HG03521 (cell line): ENCODE measurements around the gene SV2C.
"Not testable (repeated sequence)": the region's sequence is repeated elsewhere in the genome, so short reads cannot be mapped to it uniquely, and the experiment has no call there.

Experiments
- ATAC-seq: cut with Tn5 transposase; IDR thresholded peaks from one replicate; pipeline ENCODE4 v1.9.1; 2021; ENCODE audit warnings: mild to moderate bottlenecking, moderate library complexity; ENCODE audit not compliant: unreplicated experiment

The SV2C gene

DNA sequence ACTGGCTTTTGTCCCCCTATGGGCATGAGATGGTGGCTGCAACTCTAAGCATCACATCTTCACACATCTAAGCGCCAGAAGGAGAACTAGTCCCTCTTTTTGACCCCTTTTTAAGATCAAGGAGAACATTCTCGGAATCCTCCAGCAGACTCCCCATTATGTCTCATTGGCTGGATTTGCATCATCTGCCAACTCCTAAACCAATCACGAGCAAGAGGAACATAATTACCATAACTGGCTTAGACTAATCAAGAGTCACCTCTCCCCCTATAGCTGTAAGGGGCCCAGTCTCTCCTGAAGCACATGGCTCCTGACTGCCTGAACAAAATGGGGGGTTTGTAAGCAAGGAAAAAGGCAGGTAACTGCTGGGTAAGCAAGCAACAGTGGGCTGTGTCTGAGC lies 251.4 kb downstream of the SV2C start:
- ATAC-seq, result no peak

DNA sequence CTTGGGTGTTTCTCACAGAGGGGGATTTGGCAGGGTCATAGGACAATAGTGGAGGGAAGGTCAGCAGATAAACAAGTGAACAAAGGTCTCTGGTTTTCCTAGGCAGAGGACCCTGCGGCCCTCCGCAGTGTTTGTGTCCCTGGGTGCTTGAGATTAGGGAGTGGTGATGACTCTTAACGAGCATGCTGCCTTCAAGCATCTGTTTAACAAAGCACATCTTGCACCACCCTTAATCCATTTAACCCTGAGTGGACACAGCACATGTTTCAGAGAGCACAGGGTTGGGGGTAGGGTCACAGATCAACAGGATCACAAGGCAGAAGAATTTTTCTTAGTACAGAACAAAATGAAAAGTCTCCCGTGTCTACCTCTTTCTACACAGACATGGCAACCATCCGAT lies 252.3 kb downstream of the SV2C start:
- not testable (repeated sequence) for ATAC-seq

DNA sequence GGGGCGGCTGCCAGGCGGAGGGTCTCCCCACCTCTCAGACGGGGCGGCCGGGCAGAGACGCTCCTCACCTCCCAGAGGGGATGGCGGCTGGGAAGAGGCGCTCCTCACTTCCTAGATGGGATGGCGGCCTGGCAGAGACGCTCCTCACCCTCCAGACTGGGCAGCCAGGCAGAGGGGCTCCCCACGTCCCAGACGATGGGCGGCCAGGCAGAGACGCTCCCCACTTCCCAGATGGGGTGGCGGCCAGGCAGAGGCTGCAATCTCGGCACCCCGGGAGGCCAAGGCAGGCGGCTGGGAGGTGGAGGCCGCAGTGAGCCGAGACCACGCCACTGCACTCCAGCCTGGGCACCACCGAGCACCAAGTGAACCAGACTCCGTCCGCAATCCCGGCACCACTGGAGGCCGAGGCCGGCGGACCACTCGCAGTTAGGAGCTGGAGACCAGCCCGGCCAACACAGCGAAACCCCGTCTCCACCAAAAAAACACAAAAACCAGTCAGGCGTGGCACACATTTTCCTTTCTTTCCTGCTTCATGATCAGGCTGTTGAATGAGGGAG lies 253.1 kb downstream of the SV2C start:
- not testable (repeated sequence) for ATAC-seq

DNA sequence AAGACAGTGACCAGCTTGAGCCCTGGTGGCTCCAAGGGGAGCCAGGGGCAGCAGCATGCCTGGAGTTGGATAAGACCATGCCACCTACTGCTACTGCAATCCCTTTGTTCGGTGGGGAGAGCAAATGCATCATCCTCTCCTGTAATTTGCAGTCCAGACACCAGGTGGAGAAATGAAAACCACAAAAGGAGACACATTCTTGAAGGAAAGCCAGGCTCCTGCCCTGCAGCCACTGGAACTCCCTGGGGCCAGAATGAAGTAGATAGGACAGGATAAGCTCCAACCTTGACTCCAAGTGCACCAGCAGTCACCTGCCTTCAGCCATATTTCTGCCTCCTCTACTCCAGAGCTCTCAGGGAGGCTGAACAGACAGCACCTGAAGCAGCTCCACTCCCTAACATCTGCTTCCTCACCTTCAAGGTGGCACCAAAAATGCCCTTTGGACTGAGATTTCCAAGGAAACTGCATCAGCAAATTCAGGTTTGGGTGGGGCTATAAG lies 254.8 kb downstream of the SV2C start:
- ATAC-seq, result peak; percentile 50

DNA sequence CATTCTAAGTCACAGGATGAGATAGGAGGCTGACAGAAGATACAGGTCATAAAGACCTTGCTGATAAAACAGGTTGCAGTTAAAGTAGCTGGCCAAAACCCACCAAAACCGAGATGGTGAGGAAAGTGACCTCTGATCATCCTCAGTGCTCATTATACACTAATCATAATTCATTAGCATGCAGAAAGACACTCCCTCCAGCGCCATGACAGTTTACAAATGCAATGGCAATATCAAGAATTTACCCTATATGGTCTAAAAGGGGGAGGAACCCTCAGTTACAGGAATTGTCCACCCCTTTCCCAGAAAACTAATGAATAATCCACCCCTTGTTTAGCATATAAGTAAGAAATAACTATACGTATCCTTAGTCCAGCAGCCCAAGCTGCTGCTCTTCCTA lies 256.7 kb downstream of the SV2C start:
- no peak for ATAC-seq

DNA sequence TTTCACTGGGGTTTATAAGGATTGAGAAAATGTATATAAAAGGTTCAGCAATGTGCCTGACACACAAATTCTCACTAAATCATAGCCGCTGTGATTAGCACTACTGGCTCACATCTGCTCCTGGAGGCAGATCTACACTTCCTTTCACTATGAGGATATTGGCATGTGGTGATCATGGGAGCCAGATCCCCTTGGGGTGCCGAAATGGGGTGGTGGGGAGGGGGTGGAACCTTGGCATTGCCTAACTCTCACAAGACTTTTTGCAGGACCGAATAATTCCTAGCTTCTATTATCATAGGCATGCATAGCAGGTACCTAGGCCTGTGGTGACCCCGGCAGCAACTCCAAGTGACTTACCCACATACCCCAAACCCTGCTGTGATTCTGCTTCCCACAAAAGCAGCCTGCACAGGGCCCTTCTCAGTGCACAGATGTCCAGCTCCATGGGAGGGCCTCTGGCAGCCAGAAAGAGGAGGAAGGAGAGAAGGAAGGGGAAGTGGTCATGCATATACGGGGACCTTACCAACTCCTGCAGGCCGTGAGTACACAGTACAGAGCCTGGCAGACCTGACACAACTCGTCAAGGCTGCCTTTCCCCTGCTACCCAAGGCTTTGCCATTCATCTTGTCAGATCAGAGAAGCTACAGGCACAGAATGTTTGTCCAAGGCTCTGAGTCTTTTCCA lies 258.6 kb downstream of the SV2C start:
- ATAC-seq, result no peak

DNA sequence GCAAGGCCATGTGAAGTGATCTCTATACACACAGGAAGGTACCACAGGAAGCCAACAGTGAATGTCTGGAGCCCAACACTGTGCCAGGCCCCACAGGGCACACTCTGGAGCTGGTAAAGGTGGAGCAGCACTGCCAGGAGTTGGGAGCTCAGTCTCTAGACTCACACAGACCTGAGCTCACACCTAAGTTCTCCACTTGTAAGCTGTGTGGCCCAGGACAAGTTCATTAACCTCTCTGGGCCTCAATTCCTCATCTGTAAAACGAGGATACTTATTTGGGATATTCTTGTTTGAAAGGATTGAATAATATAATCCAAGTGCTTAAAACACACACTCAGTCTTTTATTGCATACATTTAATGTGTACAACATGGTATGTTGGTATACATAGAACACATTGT lies 259.3 kb downstream of the SV2C start:
- no peak for ATAC-seq

DNA sequence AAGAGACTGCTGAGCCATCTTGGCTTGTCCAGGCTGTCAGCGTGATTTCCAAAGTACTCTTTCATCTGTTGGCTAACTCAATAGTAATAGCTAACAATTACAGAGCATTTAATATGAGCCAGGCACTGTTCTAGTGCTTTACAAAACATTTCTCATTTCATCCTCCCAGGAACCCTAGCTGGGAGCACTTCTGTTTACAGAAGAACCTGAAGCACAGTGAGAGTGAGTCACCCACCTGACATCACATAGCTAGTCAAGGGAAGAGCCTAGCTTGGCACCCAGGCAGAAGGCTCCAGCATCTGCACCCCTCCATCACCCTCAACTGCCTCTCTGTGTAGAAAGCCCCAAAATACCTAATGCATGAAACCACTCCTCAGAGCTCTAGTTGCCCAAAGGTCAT lies 262.4 kb downstream of the SV2C start:
- ATAC-seq, result no peak

DNA sequence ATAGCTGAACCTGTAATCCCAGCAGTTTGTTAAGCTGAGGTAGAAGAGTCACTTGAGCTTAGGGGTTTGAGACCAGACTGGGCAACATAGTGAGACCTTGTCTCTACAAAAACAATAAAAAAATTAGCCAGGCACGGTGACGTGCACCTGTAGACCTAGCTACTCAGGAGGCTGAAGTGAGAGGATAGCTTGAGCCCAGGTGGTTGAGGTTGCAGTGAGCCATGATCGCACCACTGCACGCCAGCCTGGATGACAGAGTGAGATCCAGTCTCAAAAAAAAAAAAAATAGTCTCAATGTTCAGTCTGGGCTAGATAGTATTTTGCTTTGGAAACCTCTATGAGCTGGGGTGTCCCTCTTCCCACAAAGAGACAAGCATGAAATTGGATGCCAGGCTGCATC lies 268.0 kb downstream of the SV2C start:
- peak; percentile 20 for ATAC-seq

DNA sequence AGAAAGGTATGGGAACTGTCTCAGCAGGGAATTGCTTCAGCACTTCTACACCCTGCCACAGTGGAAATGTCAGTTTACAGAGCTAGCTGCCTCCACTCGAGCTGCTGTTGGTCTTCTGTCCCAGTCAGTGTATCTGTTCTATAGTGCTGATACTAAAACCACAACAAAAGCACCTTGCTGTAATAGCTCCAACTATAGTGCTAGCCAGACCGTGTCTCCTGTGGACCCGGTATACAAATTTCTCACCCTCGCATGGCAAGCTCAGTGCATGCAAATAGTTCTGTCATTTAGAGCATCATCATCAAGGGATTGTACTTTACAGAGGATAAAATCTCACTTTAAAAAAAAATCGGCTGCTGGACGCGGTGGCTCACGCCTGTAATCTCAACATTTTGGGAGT lies 268.4 kb downstream of the SV2C start:
- ATAC-seq, result peak; percentile 96

DNA sequence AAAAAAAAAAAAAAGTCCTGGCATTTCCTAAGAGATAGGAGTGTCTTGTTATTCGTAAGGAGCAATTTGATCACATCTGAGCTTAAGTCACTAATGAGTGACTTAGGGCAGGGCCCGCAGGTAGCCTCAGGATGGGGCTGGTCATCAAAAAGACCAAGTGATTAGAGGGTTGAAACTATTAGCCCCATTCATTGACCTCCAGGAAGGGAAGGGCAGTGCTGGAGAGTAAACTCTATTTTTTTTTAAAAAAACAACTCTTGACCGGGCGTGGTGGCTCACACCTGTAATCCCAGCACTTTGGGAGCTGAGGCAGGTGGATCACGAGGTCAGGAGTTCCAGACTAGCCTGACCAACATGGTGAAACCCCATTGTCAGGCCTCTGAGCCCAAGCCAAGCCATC lies 273.7 kb downstream of the SV2C start:
- no peak for ATAC-seq

DNA sequence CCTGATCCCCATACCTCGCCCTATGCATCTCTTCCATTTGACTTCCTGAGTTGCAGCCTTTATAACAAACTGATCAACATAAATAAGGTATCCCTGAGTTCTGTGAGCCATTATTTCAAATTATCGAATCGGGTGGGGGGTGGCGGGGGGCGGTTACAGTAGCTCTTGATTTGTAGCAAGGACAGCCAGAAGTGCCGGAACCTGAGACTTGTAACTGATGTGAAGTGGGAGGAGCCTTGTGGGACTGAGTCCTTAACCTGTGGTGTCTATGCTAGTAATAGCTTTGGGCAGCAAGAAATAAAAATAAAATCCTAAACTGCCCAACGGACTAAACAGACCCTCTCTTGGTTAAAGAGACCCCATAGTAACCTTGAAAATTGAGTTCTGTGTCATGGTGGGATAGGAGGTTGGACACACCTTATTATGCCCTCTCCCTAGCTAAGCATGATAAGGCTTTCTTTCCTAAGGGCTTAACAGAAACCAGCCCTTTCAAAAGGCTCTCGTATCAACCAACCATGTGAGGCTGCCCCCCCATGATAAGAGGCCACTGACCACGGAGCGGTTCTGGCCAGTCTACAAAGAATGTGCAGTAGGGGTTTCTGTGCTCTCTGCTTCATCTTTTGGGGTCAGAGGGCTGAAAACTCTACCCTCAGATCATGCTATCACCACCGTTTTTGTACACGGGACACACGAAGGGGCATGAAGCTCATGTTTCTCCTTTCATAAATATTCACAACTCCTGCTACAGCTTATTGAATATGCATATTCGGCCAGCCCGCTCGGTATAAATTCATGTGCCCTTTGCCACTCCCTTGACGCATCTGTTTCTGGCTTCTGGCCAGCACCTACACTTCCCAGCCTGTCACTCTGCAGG lies 280.4 kb downstream of the SV2C start:
- ATAC-seq, result no peak

DNA sequence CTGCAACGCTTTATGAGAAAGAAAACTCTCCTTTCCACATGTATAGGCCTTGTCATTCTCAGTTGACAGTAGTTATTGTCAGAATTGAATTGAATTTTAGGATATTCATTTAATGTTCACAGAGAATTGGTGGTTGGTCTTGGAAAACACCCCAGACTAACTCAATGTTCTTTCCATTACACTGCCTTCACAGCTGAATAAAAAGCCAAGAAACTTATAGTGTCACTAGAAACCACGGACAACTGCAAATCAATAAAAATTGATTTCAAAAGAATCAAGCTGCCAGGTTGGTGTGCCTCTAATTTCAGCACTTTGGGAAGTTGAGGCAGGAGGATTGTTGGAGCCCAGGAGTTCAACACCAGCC lies 281.0 kb downstream of the SV2C start:
- no peak for ATAC-seq

DNA sequence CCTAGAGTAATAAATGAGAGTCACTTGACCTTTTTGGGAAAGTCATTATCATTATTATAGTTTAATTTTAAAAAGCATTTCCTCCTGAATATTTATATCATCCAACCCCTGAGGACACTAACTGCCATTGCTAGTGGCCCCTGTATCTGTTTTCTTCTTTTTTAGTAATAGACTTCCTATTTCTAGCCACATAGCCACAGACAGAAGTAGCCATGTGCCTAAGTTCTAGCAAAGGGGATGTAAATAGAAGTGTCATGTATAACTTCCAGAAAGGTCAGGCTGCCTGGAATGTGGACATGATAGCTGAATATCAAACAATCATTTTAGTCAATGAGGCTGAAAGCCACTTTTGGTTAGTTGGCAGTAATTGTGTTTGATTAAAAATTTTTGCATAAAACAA lies 282.4 kb downstream of the SV2C start:
- no peak for ATAC-seq

DNA sequence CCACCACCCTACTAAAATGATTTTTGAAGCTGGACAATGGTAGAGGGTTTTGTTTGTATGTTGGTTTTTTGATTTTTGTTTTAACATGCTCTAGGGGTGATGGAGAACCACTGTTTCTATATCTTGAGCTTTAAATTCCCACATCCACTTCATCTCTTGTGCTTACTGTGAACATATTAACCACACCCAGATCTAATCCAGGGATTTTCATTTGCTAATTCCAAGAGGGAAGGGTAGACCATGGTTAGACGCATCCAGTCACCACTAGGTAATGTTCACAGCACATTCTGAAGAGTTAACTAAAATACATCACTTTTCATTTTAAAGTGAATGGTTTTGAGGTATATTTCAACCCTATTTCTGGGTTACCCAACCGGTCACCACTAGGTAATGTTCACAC lies 283.4 kb downstream of the SV2C start:
- ATAC-seq, result no peak

DNA sequence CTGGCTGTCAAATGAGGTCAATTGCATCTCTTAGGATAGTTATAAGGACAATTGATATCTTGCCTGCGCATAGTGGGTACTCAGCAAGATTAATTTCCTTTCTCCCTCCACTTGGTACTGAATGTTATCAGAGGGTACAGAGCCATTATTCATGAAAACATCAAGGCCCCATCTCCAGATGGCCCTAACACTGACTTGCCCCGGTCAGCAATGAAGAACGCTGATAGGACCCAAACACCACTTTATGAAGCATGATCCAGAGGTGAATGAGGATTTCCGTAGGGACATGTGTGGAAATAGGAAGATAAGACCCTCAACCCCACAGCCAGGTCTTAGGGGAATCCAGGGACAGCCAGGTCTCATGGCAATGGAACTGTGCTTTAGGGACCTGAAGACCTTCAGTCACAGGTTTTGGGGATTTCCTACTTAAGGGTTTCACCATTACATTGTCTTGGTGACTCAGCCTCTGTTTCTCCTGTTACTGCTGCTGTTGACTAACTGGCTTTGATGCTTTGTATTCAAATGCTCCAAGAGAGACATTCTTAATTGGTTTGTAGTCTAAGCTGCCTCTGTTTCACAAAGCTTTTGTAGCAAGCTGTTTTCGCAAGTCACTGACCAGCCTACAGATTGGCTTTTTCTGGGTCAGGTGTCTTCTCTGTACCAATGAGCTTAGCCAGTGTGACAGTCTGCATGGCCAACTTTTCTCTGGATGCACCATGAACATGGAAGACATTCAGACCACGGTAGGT lies 284.6 kb downstream of the SV2C start:
- no peak for ATAC-seq

DNA sequence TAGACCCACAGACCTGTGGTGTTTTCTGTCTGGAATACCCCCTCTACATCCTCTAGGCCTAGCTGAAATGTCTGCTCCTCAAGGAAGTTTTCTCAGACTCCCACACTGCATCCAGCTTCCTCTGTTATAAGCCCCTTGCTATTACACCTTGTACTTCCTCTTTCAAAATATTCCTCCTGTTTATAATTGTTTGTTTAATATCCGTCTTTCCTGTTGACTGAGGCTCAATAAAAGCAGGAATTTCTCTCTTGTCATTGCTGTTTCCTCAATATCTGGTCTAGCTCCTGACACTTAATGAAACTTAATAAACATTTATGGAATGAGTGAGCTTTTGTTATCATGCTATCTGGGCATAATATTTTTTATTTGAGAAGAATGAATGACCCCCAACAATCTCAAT lies 285.8 kb downstream of the SV2C start:
- no peak for ATAC-seq

DNA sequence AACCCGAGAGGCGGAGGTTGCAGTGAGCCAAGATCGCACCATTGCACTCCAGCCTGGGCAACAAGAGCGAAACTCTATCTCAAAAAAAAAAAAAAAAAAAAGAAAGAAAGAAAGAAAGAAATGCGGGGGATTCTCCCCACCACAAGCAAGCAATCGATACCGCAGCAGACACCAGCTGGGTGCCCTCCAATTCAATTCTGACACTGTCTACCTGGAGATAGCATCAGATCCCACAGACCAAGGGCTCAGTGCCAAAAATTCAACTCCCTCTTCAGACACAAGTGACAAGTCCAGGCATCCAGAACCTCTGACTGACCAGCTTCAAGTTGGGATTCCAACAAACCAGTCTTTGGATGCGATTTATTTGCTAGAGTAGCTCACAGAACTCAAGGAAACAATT lies 286.5 kb downstream of the SV2C start:
- ATAC-seq, result not testable (repeated sequence)

DNA sequence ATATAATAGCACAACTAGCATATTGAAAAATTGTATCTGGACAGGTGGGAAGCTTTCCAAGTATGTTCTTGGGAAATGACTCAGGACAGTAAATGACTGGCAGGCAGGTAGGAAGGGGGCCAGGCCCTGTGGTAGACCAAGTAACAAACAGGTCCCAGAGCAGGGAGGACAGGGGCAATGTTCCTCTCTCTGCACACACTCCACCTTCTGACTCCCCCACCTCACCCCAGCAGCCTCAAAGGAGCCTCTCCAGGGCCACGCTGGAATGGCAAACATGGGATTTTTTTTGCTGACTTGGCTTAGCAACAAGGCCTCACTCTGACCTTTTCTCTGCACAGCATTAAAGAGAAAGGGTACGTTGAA lies 288.8 kb downstream of the SV2C start:
- no peak for ATAC-seq

DNA sequence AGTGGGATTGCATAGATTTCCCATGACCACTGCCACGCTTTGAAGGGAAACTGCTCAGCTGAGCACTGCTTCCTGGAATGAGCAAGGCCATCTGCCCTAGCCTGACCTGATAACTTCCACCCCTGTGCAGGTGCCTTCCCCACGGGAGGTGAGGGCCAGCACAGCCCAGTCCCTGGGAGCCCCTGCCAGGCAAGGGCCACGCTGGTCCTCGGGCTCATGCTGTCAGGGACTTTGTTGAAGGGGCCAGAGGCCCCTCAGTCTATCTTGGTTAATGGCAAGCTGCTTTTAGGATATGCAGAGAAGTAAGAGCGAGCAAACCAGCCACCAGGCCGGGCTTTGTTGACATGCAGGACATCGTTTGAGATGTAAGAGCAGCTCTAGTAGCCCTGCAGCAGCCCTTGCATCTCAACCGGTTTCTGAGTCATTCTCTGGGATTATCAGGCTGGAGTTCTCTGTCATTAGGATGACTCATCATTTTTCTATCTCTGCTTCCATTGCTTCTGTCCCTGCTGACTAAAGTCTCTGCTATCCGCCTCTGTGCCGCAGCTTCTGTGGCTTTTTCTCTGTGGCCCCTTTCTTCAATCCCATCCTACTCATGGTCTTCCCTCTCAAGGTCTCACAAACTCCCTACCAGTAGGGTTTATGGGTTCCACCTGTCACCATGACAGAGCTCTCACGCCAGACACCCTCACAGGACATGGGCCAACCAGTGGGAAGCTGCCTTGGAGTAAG lies 289.3 kb downstream of the SV2C start:
- ATAC-seq, result no peak
